HepG2 (cell line): Measurements from ENCODE around the gene CNTD1. TPM values are rescaled to one million over a fixed set of nuclear protein-coding genes. Genes with fewer than 3 reads are reported as not detected.
A peak's percentile ranks its signal among the peaks of the same experiment; 100 is the strongest.

Source experiments
- ASH2L ChIP-seq: fragments of 300-600, 200-600 bp; sonication (generic); IDR thresholded peaks from 2 replicates; pipeline ENCODE4 v1.7.0; 2017; ENCODE audit warnings: low read depth, mild to moderate bottlenecking, moderate library complexity, mixed read lengths, low read length; ENCODE audit not compliant: insufficient read length
- DNMT3B ChIP-seq: conservative IDR thresholded peaks from 2 replicates; pipeline ENCODE4 v1.6.1; 2016; ENCODE audit warnings: missing biosample characterization, control low read depth
- GATA4 ChIP-seq: sonication (generic); IDR thresholded peaks from 2 replicates; pipeline ENCODE4 v1.6.1; 2016; ENCODE audit warnings: antibody characterized with exemption, low read depth, borderline replicate concordance
- KLF9 ChIP-seq: IDR thresholded peaks from 2 replicates; pipeline ENCODE4 v1.6.1; 2016; ENCODE audit warnings: low read depth
- MED8 ChIP-seq: sonication (generic); formaldehyde crosslinking; IDR thresholded peaks from 2 replicates; pipeline ENCODE4 v1.8.1; 2023; ENCODE audit warnings: mild to moderate bottlenecking, missing genetic modification reagents; ENCODE audit not compliant: insufficient replicate concordance
- REXO4 ChIP-seq: sonication (generic); formaldehyde crosslinking; IDR thresholded peaks from 2 replicates; pipeline ENCODE4 v1.8.0; 2022; ENCODE audit warnings: missing genetic modification reagents, mild to moderate bottlenecking, borderline replicate concordance
- SNAPC2 ChIP-seq: sonication (generic); formaldehyde crosslinking; IDR thresholded peaks from 2 replicates; pipeline ENCODE4 v1.8.1; 2022; ENCODE audit warnings: mild to moderate bottlenecking, missing genetic modification reagents
- ZBTB21 ChIP-seq: sonication (generic); formaldehyde crosslinking; IDR thresholded peaks from 2 replicates; pipeline ENCODE4 v1.4.0; 2020; ENCODE audit warnings: missing genetic modification reagents
- ZNF10 ChIP-seq: sonication (generic); formaldehyde crosslinking; IDR thresholded peaks from 2 replicates; pipeline ENCODE4 v1.4.0; 2020; ENCODE audit warnings: mild to moderate bottlenecking, low read depth, missing genetic modification reagents, borderline replicate concordance
- ZNF335 ChIP-seq: sonication (generic); formaldehyde crosslinking; IDR thresholded peaks from 2 replicates; pipeline ENCODE4 v1.4.0; 2020; ENCODE audit warnings: missing genetic modification reagents
- ZNF720 ChIP-seq: sonication (generic); formaldehyde crosslinking; IDR thresholded peaks from 2 replicates; pipeline ENCODE4 v1.4.0; 2020; ENCODE audit warnings: missing genetic modification reagents
- ZSCAN31 ChIP-seq: sonication (generic); formaldehyde crosslinking; IDR thresholded peaks from 2 replicates; pipeline ENCODE4 v1.5.0; 2020; ENCODE audit warnings: low read depth, mild to moderate bottlenecking, missing genetic modification reagents
- polyA plus RNA-seq, 8 experiments: library from polyadenylated mRNA; depleted of rRNA in 3 of 8; stranded (reverse) in 7 of 8; unstranded in 1 of 8; fragments of >200 nt; fragmentation: Illumina TruSeq in 4 of 8; extraction: Trizol in 4 of 8; gene quantifications; 2 replicates each; pipeline versions ENCODE4 v1.2.1 to v1.2.3, GENCODE V29; 2011 to 2016; ENCODE audit warnings: low read depth in 4 of 8, missing spikeins in 1 of 8, mixed read lengths in 1 of 8; ENCODE audit not compliant: insufficient read depth in 1 of 8
- total RNA-seq, 5 experiments: library from RNA; depleted of rRNA; stranded (reverse); fragments of >200 nt; fragmentation: Illumina TruSeq; extraction: Trizol; gene quantifications; 2 replicates each; pipeline ENCODE4 v1.2.3, GENCODE V29; 2016; ENCODE audit warnings: low read depth in 1 of 5
- TF ChIP-seq, protein P1 (sequence below): sonication (generic); formaldehyde crosslinking; IDR thresholded peaks from 2 replicates; pipeline ENCODE4 v1.4.0; 2020; ENCODE audit warnings: missing genetic modification reagents, borderline replicate concordance
- TF ChIP-seq, protein P2 (sequence below): sonication (generic); formaldehyde crosslinking; IDR thresholded peaks from 2 replicates; pipeline ENCODE4 v1.5.0; 2020; ENCODE audit warnings: missing genetic modification reagents
- TF ChIP-seq, protein P3 (sequence below): sonication (generic); formaldehyde crosslinking; IDR thresholded peaks from 2 replicates; pipeline ENCODE4 v1.4.0; 2020; ENCODE audit warnings: missing genetic modification reagents
- TF ChIP-seq, protein P4 (sequence below): sonication (generic); formaldehyde crosslinking; IDR thresholded peaks from 2 replicates; pipeline ENCODE4 v1.5.1; 2020; ENCODE audit warnings: mild to moderate bottlenecking, missing genetic modification reagents, borderline replicate concordance
- TF ChIP-seq, protein P5 (sequence below): sonication (generic); formaldehyde crosslinking; IDR thresholded peaks from 2 replicates; pipeline ENCODE4 v1.5.0; 2020; ENCODE audit warnings: missing genetic modification reagents, mild to moderate bottlenecking, borderline replicate concordance

Gene CNTD1
- total and polyA plus RNA-seq, 2 of the 13 experiments (the other 11 are each of a cell fraction or from before 2014, with no cell fraction given), result 0.11 to 0.15 TPM

DNA sequence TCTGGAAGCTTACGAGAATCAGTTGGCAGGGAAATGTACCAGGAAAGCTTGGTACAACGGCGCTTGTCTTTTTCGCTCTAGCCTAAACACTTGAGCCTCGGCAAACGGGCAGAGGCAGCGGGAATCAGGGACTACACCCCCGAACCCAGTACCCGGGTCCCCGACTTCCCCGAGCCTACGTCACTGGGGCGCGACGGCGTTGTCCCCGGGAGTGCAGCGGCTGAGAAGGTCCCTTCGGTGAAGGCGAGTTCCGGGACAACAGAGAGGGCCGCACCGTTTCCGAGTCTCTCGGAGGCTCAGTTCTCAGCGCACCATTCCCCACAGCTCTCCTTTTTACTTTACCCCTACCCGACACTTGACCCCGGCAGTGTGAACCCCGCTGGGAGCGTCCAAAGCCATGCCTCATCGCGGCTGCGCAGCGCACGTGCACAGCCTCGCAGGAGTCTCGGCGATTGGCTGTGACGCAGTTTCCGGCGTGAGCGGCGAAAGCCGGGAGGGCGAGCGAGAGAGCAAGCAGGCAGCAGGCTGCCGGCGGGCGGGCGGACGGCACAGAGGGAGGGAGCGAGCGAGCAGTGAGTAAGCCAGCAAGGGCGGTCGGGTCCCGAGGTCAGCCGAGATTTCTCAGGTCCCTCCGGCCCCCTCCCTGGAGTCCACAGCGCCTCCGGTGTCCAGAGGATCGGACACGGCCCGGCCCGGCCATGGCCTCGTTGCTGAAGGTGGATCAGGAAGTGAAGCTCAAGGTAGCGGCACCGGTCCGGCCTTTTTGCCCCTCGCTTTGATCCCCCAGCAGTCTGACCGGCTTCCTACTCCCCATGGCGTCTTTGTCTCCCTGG is 34.5 kb downstream of the CNTD1 start, which contains the start of gene PSME3 (continued):
- no peak for TF ChIP-seq GATA4
- peak; percentile 80; the same call in 1 of the 2 replicates for TF ChIP-seq KLF9 (CRISPR knock-in tag)
- TF ChIP-seq ZSCAN31 (CRISPR knock-in tag), result peak; percentile 97
- TF ChIP-seq ZNF335, result peak; percentile 93; the same call in 1 of the 2 replicates
- peak; percentile 77 for TF ChIP-seq MED8
- no peak for TF ChIP-seq ZNF720 (CRISPR knock-in tag)
- no peak for TF ChIP-seq ZNF10
- TF ChIP-seq ZBTB21 (CRISPR knock-in tag), result peak; percentile 69
- TF ChIP-seq DNMT3B (CRISPR knock-in tag), result peak; percentile 93; the same call in 1 of the 2 replicates
- TF ChIP-seq, protein P1, sequence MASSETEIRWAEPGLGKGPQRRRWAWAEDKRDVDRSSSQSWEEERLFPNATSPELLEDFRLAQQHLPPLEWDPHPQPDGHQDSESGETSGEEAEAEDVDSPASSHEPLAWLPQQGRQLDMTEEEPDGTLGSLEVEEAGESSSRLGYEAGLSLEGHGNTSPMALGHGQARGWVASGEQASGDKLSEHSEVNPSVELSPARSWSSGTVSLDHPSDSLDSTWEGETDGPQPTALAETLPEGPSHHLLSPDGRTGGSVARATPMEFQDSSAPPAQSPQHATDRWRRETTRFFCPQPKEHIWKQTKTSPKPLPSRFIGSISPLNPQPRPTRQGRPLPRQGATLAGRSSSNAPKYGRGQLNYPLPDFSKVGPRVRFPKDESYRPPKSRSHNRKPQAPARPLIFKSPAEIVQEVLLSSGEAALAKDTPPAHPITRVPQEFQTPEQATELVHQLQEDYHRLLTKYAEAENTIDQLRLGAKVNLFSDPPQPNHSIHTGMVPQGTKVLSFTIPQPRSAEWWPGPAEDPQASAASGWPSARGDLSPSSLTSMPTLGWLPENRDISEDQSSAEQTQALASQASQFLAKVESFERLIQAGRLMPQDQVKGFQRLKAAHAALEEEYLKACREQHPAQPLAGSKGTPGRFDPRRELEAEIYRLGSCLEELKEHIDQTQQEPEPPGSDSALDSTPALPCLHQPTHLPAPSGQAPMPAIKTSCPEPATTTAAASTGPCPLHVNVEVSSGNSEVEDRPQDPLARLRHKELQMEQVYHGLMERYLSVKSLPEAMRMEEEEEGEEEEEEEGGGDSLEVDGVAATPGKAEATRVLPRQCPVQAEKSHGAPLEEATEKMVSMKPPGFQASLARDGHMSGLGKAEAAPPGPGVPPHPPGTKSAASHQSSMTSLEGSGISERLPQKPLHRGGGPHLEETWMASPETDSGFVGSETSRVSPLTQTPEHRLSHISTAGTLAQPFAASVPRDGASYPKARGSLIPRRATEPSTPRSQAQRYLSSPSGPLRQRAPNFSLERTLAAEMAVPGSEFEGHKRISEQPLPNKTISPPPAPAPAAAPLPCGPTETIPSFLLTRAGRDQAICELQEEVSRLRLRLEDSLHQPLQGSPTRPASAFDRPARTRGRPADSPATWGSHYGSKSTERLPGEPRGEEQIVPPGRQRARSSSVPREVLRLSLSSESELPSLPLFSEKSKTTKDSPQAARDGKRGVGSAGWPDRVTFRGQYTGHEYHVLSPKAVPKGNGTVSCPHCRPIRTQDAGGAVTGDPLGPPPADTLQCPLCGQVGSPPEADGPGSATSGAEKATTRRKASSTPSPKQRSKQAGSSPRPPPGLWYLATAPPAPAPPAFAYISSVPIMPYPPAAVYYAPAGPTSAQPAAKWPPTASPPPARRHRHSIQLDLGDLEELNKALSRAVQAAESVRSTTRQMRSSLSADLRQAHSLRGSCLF (CRISPR knock-in tag), result no peak
- TF ChIP-seq, protein P2, sequence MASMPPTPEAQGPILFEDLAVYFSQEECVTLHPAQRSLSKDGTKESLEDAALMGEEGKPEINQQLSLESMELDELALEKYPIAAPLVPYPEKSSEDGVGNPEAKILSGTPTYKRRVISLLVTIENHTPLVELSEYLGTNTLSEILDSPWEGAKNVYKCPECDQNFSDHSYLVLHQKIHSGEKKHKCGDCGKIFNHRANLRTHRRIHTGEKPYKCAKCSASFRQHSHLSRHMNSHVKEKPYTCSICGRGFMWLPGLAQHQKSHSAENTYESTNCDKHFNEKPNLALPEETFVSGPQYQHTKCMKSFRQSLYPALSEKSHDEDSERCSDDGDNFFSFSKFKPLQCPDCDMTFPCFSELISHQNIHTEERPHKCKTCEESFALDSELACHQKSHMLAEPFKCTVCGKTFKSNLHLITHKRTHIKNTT, result no peak
- TF ChIP-seq ASH2L, result peak; percentile 99
- TF ChIP-seq SNAPC2, result peak; percentile 48
- no peak for TF ChIP-seq REXO4 (CRISPR knock-in tag)
- TF ChIP-seq, protein P3, sequence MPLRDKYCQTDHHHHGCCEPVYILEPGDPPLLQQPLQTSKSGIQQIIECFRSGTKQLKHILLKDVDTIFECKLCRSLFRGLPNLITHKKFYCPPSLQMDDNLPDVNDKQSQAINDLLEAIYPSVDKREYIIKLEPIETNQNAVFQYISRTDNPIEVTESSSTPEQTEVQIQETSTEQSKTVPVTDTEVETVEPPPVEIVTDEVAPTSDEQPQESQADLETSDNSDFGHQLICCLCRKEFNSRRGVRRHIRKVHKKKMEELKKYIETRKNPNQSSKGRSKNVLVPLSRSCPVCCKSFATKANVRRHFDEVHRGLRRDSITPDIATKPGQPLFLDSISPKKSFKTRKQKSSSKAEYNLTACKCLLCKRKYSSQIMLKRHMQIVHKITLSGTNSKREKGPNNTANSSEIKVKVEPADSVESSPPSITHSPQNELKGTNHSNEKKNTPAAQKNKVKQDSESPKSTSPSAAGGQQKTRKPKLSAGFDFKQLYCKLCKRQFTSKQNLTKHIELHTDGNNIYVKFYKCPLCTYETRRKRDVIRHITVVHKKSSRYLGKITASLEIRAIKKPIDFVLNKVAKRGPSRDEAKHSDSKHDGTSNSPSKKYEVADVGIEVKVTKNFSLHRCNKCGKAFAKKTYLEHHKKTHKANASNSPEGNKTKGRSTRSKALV (CRISPR knock-in tag), result peak; percentile 92
- TF ChIP-seq, protein P4, sequence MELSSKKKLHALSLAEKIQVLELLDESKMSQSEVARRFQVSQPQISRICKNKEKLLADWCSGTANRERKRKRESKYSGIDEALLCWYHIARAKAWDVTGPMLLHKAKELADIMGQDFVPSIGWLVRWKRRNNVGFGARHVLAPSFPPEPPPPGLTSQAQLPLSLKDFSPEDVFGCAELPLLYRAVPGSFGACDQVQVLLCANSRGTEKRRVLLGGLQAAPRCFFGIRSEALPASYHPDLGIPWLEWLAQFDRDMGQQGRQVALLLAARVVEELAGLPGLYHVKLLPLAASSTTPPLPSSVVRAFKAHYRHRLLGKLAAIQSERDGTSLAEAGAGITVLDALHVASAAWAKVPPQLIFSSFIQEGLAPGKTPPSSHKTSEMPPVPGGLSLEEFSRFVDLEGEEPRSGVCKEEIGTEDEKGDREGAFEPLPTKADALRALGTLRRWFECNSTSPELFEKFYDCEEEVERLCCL, result peak; percentile 97; the same call in 1 of the 2 replicates
- TF ChIP-seq, protein P5, sequence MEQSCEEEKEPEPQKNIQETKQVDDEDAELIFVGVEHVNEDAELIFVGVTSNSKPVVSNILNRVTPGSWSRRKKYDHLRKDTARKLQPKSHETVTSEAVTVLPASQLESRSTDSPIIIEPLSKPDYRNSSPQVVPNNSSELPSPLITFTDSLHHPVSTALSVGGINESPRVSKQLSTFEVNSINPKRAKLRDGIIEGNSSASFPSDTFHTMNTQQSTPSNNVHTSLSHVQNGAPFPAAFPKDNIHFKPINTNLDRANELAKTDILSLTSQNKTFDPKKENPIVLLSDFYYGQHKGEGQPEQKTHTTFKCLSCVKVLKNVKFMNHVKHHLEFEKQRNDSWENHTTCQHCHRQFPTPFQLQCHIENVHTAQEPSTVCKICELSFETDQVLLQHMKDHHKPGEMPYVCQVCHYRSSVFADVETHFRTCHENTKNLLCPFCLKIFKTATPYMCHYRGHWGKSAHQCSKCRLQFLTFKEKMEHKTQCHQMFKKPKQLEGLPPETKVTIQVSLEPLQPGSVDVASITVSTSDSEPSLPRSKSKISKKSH (CRISPR knock-in tag), result no peak; the same call in 1 of the 2 replicates
